CD1c-positive myeloid dendritic cell (primary cell): Measurements from ENCODE around the gene CADM2.

Experiments used
- DNase-seq: peaks from one replicate; pipeline ENCODE4 v3.0.0-alpha.2; 2016; ENCODE audit errors: extremely low spot score

CADM2 gene

GRCh38 chr3:85800676-85801075 is 841.9 kb downstream of the CADM2 start:
- no peak for DNase-seq

GRCh38 chr3:85801955-85802354 is 843.2 kb downstream of the CADM2 start:
- DNase-seq, result no peak

DNA sequence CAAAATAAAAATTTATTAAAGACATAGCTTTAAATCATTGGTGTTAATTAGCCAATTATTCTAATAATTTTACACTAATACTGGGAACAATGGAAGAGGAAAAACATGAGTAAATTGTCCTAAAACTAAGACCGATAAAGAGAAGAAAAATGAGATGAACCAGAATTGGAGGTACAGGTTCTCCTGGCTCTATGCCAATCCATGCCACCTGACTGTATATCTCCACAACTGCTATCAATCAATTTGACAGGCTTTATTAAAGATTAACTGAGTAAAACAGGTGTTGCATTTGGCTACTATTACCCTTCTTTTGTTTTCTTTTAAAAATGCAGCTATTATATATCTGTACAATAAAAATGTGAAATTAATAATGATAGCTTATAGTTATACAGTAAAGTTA is 850.0 kb downstream of the CADM2 start:
- DNase-seq, result no peak

DNA sequence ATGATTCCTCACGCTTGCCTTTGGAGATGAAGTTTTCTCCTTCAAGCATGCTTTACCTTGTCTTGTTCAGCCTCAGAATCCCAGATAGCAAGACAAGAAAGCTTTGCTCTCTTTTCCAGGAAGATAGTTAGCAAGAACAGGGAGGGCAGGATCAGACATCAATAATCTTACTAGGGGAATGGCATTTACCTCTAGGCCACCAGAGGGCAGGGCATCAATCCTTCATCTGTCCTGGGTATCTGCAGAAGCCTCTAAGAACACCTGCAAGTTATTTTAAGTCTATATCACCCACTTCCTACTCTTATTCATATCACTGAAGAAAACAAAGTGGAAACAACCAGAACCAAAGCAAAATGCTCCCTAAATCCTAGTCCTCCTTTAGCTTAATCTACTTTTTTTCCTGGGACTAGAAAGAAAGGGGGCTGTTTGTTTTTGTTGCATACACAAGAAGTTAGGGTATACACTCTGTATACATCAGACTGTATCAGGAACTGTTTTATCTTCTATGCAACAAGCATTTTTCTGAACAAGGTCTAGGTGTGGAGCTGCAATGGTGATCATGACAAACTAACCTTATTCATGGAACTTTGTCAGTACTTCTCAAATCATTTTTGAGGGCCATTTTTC is 862.5 kb downstream of the CADM2 start:
- DNase-seq, result no peak

- DNase-seq, result no peak
Measured at GRCh38 chr3:85835857-85836440, 877.2 kb downstream of the CADM2 start.

GRCh38 chr3:85837402-85837801 is 878.6 kb downstream of the CADM2 start:
- no peak for DNase-seq

- DNase-seq, result no peak
Measured at GRCh38 chr3:85838921-85839320, 880.1 kb downstream of the CADM2 start.

GRCh38 chr3:85842081-85842480 is 883.3 kb downstream of the CADM2 start:
- no peak for DNase-seq

DNA sequence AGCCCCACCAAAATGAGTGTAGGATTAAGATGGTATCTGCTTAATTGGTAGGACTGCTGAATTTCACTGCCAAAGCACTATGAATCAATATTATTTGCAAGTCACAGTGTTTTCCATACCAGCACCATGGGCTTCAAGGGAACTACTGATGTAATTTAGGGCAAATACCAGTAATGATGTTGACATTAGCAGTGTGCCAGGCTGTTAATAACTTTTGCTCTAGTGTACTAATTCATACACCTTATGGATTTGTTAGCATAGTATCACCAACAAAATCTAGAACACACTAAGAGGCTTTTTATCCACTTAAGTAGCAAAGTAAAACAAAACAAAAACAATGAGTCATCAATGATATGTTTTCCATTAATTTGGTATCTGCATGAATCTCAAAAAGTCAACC is 888.2 kb downstream of the CADM2 start:
- DNase-seq, result no peak

DNA sequence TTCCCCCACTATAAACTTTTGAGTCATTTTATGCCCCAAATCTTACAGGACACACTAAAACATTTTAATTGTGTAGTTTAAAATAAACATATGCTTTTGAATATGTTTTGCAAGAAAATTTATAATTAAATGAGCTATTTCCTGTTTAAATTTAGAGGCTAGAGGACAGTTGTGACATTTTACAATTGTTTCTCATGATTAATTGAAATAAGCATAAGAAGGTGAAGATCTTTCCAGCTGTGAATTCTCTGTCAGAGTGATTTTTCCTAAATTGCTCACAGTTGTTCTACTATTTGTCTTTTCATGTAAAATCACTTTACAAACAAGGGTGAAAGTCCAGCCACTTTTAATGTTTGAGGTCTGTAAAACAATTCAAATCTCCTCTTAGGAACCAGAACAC is 892.3 kb downstream of the CADM2 start:
- no peak for DNase-seq

- no peak for DNase-seq
Measured at GRCh38 chr3:85853805-85854204, 895.0 kb downstream of the CADM2 start.

GRCh38 chr3:85862893-85863455 is 904.2 kb downstream of the CADM2 start:
- DNase-seq, result no peak

DNA sequence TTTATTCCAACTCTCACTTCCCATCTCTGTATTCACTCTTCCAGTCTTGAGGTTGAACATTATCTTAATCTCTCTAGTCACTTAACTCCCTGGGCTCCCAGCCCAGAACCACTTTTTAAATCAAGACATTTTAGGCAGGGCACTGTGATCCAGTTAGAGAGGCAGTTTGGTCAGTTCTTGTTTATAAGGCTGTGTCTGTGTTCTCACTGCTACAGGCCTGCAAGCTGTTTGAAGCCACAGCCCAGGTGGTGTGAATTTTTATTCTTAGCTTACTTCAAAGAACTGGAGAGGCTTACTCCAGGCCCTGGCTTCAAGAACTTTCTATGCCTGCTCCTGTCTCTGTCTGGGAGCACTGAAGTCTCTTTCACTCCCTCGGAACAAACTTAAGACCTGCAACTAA is 906.1 kb downstream of the CADM2 start:
- DNase-seq, result no peak

GRCh38 chr3:85867072-85867471 is 908.3 kb downstream of the CADM2 start:
- no peak for DNase-seq

DNA sequence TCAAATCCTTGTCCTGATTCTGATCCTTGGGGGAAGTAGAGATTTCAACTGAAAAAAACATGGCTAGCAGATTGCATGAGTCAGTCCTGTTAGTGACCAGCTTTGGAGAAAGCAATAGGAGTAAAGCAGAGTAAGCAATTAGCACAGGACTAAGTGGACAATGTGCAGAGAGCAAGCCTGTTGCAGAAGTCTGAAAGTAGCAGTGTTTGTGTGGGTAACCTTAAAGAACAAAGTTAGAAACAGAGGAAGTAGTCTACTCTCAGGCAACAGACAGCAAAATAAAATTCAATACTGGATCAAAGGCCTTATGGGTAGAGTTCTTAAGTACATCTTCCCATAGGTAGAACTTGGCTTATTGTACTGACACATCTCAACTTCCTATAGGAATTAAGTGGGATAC is 916.8 kb downstream of the CADM2 start:
- no peak for DNase-seq

DNA sequence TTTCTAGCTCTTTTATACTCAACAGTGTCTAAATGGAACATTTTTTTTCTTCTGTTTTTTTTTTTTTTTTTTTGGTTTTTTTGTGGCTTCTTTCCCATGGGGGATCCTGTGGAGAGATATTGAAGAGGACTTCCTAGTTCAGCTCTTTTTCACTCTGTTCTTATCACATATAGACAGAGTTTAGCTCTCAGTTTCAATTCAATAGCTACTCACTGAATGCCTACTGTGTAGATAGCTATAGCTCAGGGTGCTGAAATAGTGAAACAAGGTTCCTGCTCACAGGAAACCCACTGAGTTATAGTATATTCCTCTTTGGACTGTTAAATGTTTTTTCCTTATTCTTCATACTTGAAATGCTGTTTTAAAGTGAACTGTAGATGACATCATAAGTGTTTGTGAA is 918.8 kb downstream of the CADM2 start:
- no peak for DNase-seq

DNA sequence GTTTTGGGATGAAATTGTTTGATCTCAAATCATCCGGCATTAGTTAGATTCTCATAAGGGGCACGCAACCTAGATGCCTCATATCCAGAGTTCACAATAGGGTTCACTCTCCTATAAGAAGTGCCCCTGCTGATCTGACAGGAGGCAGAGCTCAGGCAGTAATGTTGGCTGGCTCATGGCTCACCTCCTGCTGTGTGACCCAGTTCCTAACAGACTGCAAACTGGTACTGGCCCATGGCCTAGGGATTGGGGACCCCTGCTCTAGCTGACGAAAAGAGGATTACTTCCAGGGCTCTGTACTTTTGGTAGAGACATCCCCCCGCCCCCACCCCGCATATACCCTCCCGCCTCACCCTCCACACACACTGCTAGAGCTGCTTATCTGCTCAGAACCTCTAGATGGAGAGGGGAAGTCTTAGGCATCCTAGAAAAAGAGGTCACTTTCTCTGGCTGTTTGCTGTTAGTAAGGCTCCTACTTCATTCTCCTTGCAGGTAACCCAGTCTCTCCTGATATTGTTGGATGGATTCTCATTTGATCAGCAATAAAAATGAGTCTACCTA is 923.1 kb downstream of the CADM2 start:
- no peak for DNase-seq

DNA sequence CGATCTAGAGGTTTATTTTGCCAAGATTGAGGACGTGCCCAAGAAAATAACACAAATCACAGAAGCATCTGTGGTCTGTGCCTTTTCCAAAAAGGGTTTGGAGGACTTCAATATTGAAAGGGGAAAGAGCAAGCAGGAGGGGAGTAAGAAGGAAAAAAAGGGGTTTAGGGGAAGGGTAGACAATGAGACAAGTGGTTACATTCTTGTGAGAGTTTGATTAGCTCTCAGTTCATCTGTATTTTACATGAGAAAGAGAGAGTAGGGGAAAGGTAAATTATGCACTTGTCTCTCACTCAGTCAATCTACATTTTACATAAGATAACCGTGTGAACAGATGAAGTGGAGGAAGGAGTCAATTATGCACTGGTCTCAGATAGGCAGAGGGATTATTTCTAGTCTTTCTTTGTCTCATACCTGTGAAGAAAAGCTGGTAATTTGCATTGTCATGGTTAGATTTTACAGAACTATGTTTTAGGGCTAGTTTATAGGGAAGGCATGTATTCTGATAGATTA is 931.3 kb downstream of the CADM2 start:
- DNase-seq, result no peak

DNA sequence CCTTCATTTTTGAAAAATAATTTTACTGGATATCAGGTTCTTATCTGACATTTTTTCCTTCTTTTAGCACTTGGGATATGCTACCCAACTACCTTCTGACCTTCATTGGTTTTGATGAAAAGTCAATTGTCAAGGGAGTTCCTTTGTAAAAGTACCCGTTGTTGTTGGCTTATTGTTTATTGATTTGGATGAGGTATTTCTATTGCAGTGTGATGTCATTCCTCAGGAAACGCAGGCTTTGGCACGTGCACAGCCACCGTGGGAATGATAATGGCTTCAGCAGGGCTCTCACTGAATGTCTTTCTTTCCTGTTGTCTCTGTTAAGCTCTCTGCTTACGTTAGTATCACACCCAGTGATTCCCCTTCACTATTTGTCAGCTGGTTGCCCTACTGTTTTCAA is 944.6 kb downstream of the CADM2 start:
- DNase-seq, result no peak

- no peak for DNase-seq
Measured at GRCh38 chr3:85912980-85913379, 954.2 kb downstream of the CADM2 start.

GRCh38 chr3:85922374-85922773 is 963.6 kb downstream of the CADM2 start:
- DNase-seq, result no peak

DNA sequence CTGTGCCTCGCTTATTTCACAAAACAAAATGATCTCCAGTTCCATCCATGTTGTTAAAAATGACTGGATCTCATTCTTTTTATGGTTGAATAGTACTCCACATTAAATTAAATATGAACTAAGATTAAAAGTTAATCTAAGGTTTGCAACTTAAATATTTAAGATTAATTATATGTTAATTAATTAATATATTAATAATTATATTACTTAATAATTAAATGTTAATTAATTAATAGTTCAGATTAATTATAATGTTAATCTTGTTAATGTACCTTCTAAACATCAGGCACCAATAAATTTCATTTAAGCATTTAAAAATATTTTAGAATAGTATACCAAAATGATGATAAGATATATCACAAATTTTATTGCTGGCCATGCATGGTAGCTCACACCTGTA is 971.9 kb downstream of the CADM2 start:
- DNase-seq, result no peak

DNA sequence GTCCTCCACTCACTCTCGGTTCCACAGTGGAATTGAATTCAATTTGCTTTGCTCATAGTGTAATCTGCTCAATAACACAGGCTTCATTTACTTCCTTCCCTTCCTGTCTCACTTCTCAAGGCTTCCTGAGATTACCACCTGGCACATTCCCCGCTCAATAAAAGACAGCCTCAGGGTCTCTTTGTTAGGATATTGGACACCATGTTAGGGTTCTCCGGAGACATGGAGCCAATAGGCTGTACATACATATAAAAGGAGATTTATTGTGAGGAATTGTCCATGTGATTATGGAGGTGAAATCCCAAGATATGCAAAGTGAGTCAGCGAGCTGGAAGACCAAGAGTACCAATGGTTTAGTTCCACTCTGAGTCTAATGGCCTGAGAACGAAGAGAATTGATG is 974.5 kb downstream of the CADM2 start:
- no peak for DNase-seq
